Left ventricle myocardium inferior (tissue), 1 donor: ENCODE data around the gene NRP1. TPM values are rescaled to one million over a fixed set of nuclear protein-coding genes. Genes with fewer than 3 reads are reported as not detected.
A peak's percentile ranks its signal among the peaks of the same experiment; 100 is the strongest.

Experiments used
- DNase-seq: peaks from one replicate; pipeline ENCODE4 v3.0.0-alpha.2; 2020
- H3K27ac ChIP-seq: fragments of 200-600 bp; replicated peaks from 2 replicates; pipeline ENCODE4 v1.8.0; 2021
- H3K27me3 ChIP-seq: fragments of 200-600 bp; 2 replicates; pipeline ENCODE4 v1.8.0; 2021; ENCODE audit warnings: low read depth
- H3K36me3 ChIP-seq: fragments of 200-600 bp; 2 replicates; pipeline ENCODE4 v1.8.0; 2021
- H3K4me1 ChIP-seq: fragments of 200-600 bp; 2 replicates; pipeline ENCODE4 v1.8.0; 2021
- H3K4me3 ChIP-seq: fragments of 200-600 bp; 2 replicates; pipeline ENCODE4 v1.8.0; 2021; ENCODE audit warnings: mild to moderate bottlenecking, moderate library complexity
- H3K9me3 ChIP-seq: fragments of 200-600 bp; replicated peaks from 2 replicates; pipeline ENCODE4 v1.8.0; 2021
- CTCF ChIP-seq: fragments of 200-600 bp; IDR thresholded peaks from 2 replicates; pipeline ENCODE4 v1.8.0; 2021; ENCODE audit warnings: antibody characterized with exemption, mild to moderate bottlenecking, borderline replicate concordance
- intact Hi-C: fragments of 100-400 bp; cut with micrococcal nuclease; formaldehyde crosslinking; loops from one replicate; pipeline ENCODE4 v1.11.0; 2022
- total RNA-seq: library from RNA; stranded (reverse); fragmentation: NEBNext Ultra II Directional; extraction: Animal tissue kit (Norgen Biotek cat#: 25700); gene quantifications from one replicate; pipeline ENCODE4 v1.2.1, GENCODE V29; 2021
- donor health status: DM: no; HTN: yes; CAD: no; lungs with severe emphysema.

Gene NRP1
- total RNA-seq, 1 donor from 2014 or later, result 168 TPM

- no peak for DNase-seq
- Histone ChIP-seq H3K27ac (peak overlapping the region; percentile 83), H3K4me3 (no peak overlapping the region), H3K9me3 (no peaks in the 10 kb centered on the region), H3K4me1 (peaks cover 82% of the 10 kb centered on the region), H3K27me3 (no peaks in the 10 kb centered on the region), H3K36me3 (peaks cover 51% of the 10 kb centered on the region)
- TF ChIP-seq CTCF, result no peak
- intact Hi-C loops, result no loop called here
Measured at GRCh38 chr10:33244354-33244967, 90.0 kb downstream of the NRP1 start.

GRCh38 chr10:33243703-33244102 is 90.8 kb downstream of the NRP1 start:
- peaks cover 53% of the 10 kb centered on the region for H3K36me3 ChIP-seq
- intact Hi-C loops, result no loop called here
- no peak for TF ChIP-seq CTCF
- peaks cover 85% of the 10 kb centered on the region for H3K4me1 ChIP-seq
- no peaks in the 10 kb centered on the region for H3K9me3 ChIP-seq
- H3K27me3 ChIP-seq, result no peaks in the 10 kb centered on the region
- H3K27ac ChIP-seq, result peak overlapping the region; percentile 83
- H3K4me3 ChIP-seq, result no peak overlapping the region
- DNase-seq, result no peak

GRCh38 chr10:33242931-33243330 is 91.5 kb downstream of the NRP1 start:
- peaks cover 85% of the 10 kb centered on the region for H3K4me1 ChIP-seq
- H3K36me3 ChIP-seq, result peaks cover 54% of the 10 kb centered on the region
- no peak overlapping the region for H3K4me3 ChIP-seq
- no peak for DNase-seq
- H3K27me3 ChIP-seq, result no peaks in the 10 kb centered on the region
- no peaks in the 10 kb centered on the region for H3K9me3 ChIP-seq
- TF ChIP-seq CTCF, result no peak
- H3K27ac ChIP-seq, result peak overlapping the region; percentile 20
- intact Hi-C loops, result no loop called here

- DNase-seq, result no peak
- H3K9me3 ChIP-seq, result no peaks in the 10 kb centered on the region
- no peak for TF ChIP-seq CTCF
- H3K4me1 ChIP-seq, result peaks cover 83% of the 10 kb centered on the region
- H3K4me3 ChIP-seq, result no peak overlapping the region
- H3K36me3 ChIP-seq, result peaks cover 47% of the 10 kb centered on the region
- peak overlapping the region; percentile 32 for H3K27ac ChIP-seq
- intact Hi-C loops, result no loop called here
- H3K27me3 ChIP-seq, result no peaks in the 10 kb centered on the region
Measured at GRCh38 chr10:33241351-33241750, 93.1 kb downstream of the NRP1 start.

- intact Hi-C loops, result no loop called here
- H3K4me3 ChIP-seq, result no peak overlapping the region
- no peaks in the 10 kb centered on the region for H3K9me3 ChIP-seq
- H3K27ac ChIP-seq, result peak overlapping the region; percentile 32
- no peak for TF ChIP-seq CTCF
- no peak for DNase-seq
- peaks cover 84% of the 10 kb centered on the region for H3K4me1 ChIP-seq
- H3K36me3 ChIP-seq, result peaks cover 46% of the 10 kb centered on the region
- H3K27me3 ChIP-seq, result no peaks in the 10 kb centered on the region
Measured at GRCh38 chr10:33240931-33241330, 93.5 kb downstream of the NRP1 start.
